Heart right ventricle (tissue), 16 donors: Measurements from ENCODE around the gene ZBTB22. TPM values are rescaled to one million over a fixed set of nuclear protein-coding genes. Genes with fewer than 3 reads are reported as not detected.

ENCODE experiments used
- ATAC-seq, 8 donors: fragments of 200-7000 bp; cut with Tn5 transposase; one replicate each; pipeline ENCODE4 v1.9.1; 2020; ENCODE audit warnings: mild to moderate bottlenecking in 8 of 8, moderate library complexity in 8 of 8, moderate number of reproducible peaks in 1 of 8
- DNase-seq, 2 donors: peaks; one replicate each; pipeline ENCODE4 v3.0.0-alpha.2; 2020
- H3K27ac ChIP-seq, 10 donors: fragments of 200-600 bp; sonication (generic) in 2 of 10; one replicate each; pipeline versions ENCODE4 v1.5.0 to v1.8.0; 2020 to 2022; ENCODE audit warnings: mild to moderate bottlenecking in 3 of 10
- H3K27me3 ChIP-seq, 7 donors: fragments of 200-600 bp; one replicate each; pipeline ENCODE4 v1.8.0; 2021 to 2022; ENCODE audit warnings: mild to moderate bottlenecking in 2 of 7
- H3K36me3 ChIP-seq, 9 donors: fragments of 200-600 bp; sonication (generic) in 1 of 9; one replicate each; pipeline versions ENCODE4 v1.5.0 to v1.8.0; 2020 to 2022; ENCODE audit warnings: mild to moderate bottlenecking in 2 of 9
- H3K4me1 ChIP-seq, 9 donors: fragments of 200-600 bp; sonication (generic) in 1 of 9; one replicate each; pipeline versions ENCODE4 v1.5.0 to v1.8.0; 2020 to 2022; ENCODE audit warnings: mild to moderate bottlenecking in 4 of 9
- H3K4me3 ChIP-seq, 10 donors: fragments of 200-600 bp; sonication (generic) in 2 of 10; one replicate each; pipeline versions ENCODE4 v1.5.0 to v1.8.0; 2020 to 2022; ENCODE audit warnings: mild to moderate bottlenecking in 7 of 10, moderate library complexity in 2 of 10
- H3K9me3 ChIP-seq, 11 donors: fragments of 200-600 bp in 10 of 11; sonication (generic) in 2 of 11; one replicate each; pipeline versions ENCODE4 v1.5.0 to v1.8.0; 2013 to 2022; ENCODE audit warnings: mild to moderate bottlenecking in 2 of 11, control low read depth in 1 of 11, moderate library complexity in 1 of 11
- WGBS, 2 donors: extraction: QIAGEN DNeasy Blood & Tissue Kit; methylation state at CpG; one replicate each; pipeline ENCODE4 v1.1.7; 2013; ENCODE audit warnings: inconsistent platforms in 1 of 2; 5-methylcytosine and 5-hydroxymethylcytosine counted together
- intact Hi-C, 10 donors: fragments of 100-400 bp; cut with DNase I; formaldehyde crosslinking; loops; one replicate each; pipeline versions ENCODE4 v1.11.1 to v1.14.2; 2022
- polyA plus RNA-seq, 2 donors: library from polyadenylated mRNA; stranded (reverse); fragments of 200-250 nt; gene quantifications; one replicate each; pipeline ENCODE4 v1.2.3, GENCODE V29; 2013
- total RNA-seq, 10 donors: library from RNA; stranded (reverse); fragmentation: NEBNext Ultra II Directional in 3 of 10; extraction: Animal tissue kit (Norgen Biotek cat#: 25700) in 3 of 10; gene quantifications; one replicate each; pipeline versions ENCODE4 v1.2.1 to v1.2.4, GENCODE V29; 2021 to 2023
- TF ChIP-seq, protein P1 (sequence below), 9 donors: fragments of 200-600 bp; sonication (generic) in 2 of 9; IDR thresholded peaks; one replicate each; pipeline versions ENCODE4 v1.5.0 to v1.8.0; 2021 to 2022; ENCODE audit warnings: antibody characterized with exemption in 9 of 9, mild to moderate bottlenecking in 5 of 9, moderate library complexity in 1 of 9
- donor health status: Arrhythmogenic right ventricular cardiomyopathy.
- donor health status: ischemic (EF 13 %, LVEDD 7.1; RV severe dilation, severe dysfunction).
- donor health status: healthy with polysubstance abuse.
- donor health status: DM: no; HTN: yes; CAD: no.
- donor health status: DM: no; HTN: no; CAD: no.
- donor health status: ischemic (EF 25% LVEDD 6.9; RV normal size, moderate dysfunction).
- donor health status: ischemic (EF 25% LVEDD 5.7; RV mildly dilated, moderate dysfunction).
- donor health status: healthy.
- donor health status: DM: yes; HTN: yes; CAD: no.
- donor health status: Ischemic cardiomyopathy.
- donor health status: ischemic (EF 35%, LVEDD 5.7; RV mildly dilated, moderate dysfunction).
- donor health status: nonischemic (EF 11% LVEDD 7.7; RV severe dilation, severe dysfunction).
- donor health status: DM: yes; HTN: yes; CAD: no.
- donor health status: PGD.
- donor health status: ischemic (EF 29% LVEDD 5.4; RV normal size, mild dysfunction).
- donor health status: nonischemic (EF 23%, LVEDD 6.1; RV moderate dilation, normal function).

The ZBTB22 gene
- total and polyA plus RNA-seq, 12 donors, result 4.7 to 19.8 (median 13.9) TPM

DNA sequence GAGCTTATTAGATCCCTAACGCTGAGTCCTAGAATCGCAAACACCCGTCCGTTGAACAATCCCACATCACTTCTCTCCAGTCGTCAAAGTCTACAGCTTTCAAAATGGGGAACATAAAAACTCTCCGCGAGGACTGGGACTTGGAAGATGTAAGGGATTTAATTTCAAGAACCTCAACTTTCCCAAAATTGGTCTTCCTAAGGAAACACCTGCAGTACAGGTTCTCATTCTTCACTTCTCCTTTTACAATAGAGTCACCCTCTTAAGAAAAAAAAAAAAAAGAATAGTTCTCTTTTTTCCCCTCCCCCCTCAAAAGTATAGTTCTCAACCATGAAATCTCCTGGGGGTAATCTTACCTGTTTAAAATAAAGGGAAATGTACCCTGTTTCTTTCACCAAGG lies 6.6 kb upstream of the ZBTB22 start:
- WGBS, 2 donors, result 34 to 44% methylated on average over 7 of the region's 7 CpGs
- Histone ChIP-seq H3K4me1 (peaks cover 15 to 44% (median 34%) of the 10 kb centered on the region in 9 donors), H3K27ac (peak overlapping the region in 3 of 10 donors; percentile 88 to 93 (median 92)), H3K9me3 (no peaks in the 10 kb centered on the region), H3K4me3 (peak overlapping the region in 6 of 10 donors; percentile 67 to 81 (median 72)), H3K36me3 (peaks cover 0 to 25% (median 11%) of the 10 kb centered on the region in 9 donors), H3K27me3 (no peaks in the 10 kb centered on the region)
- TF ChIP-seq, protein P1, sequence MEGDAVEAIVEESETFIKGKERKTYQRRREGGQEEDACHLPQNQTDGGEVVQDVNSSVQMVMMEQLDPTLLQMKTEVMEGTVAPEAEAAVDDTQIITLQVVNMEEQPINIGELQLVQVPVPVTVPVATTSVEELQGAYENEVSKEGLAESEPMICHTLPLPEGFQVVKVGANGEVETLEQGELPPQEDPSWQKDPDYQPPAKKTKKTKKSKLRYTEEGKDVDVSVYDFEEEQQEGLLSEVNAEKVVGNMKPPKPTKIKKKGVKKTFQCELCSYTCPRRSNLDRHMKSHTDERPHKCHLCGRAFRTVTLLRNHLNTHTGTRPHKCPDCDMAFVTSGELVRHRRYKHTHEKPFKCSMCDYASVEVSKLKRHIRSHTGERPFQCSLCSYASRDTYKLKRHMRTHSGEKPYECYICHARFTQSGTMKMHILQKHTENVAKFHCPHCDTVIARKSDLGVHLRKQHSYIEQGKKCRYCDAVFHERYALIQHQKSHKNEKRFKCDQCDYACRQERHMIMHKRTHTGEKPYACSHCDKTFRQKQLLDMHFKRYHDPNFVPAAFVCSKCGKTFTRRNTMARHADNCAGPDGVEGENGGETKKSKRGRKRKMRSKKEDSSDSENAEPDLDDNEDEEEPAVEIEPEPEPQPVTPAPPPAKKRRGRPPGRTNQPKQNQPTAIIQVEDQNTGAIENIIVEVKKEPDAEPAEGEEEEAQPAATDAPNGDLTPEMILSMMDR (IDR thresholded peaks at IDR 0.05), result no peak
- intact Hi-C loops, result no loop called here
- ATAC-seq, result no peak
- DNase-seq, result no peak

DNA sequence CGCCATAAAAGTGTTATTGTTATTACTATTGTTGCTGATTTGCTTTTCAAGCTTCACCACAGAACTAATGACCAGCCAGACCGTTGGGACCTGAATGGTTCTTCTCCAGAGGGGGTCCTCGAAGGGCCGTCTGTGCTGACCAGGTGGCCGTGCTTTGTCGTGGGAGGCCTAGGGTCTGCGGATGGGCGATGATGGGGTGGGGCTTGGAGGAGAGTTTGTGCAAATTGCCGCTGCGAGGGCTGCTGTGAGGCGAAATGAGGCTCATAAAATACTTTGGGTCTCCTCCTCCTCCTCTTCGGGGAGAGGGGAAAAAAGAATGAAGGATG lies 6.0 kb upstream of the ZBTB22 start:
- DNase-seq (peak in 1 of 2 donors; percentile 33), ATAC-seq (no peak)
- TF ChIP-seq, protein P1 (IDR thresholded peaks at IDR 0.05), result no peak
- Histone ChIP-seq H3K36me3 (peaks cover 0 to 30% (median 16%) of the 10 kb centered on the region in 9 donors), H3K9me3 (no peaks in the 10 kb centered on the region), H3K4me1 (peaks cover 15 to 50% (median 40%) of the 10 kb centered on the region in 9 donors), H3K27me3 (no peaks in the 10 kb centered on the region), H3K4me3 (peak overlapping the region; percentile 14 to 81 (median 69)), H3K27ac (peak overlapping the region in 9 of 10 donors; percentile 80 to 93 (median 89))
- WGBS, 2 donors, result 4 to 5% methylated on average over 12 of the region's 12 CpGs
- intact Hi-C loops, result loop anchor here in 1 of 10 donors (1.0 kb wide), 1 partner anchor 74 kb away; no protein-coding TSS in a partner anchor

DNA sequence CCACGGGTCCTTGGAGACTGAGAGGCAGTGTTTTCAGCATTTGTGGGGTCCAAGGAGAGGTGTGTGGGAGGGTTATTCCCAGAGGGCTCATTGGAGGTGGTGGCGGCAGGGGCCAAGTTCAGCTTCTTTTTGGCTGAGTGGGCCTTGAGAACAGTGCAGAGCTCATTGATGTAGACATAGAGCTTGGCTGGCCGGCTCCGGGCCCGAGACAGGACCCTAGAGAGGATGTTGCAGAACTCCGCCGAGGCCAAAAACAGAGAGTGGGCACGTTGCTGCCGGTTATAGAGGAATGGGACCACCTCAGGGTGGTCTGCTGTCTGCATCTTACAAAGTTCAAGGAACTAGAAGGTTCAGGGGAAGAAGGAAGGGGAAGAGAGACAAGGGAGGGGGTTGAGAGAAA lies 3.7 kb upstream of the ZBTB22 start:
- no peaks in the 10 kb centered on the region for H3K9me3 ChIP-seq
- no peak for ATAC-seq
- intact Hi-C loops, result no loop called here
- peaks cover 15 to 65% (median 55%) of the 10 kb centered on the region in 9 donors for H3K4me1 ChIP-seq
- DNase-seq, result no peak
- 73 to 77% methylated on average over 9 of the region's 9 CpGs for WGBS, 2 donors
- H3K4me3 ChIP-seq, result peak overlapping the region in 6 of 10 donors; percentile 13 to 75 (median 72)
- H3K27me3 ChIP-seq, result no peaks in the 10 kb centered on the region
- peak overlapping the region in 7 of 10 donors; percentile 41 to 93 (median 88) for H3K27ac ChIP-seq
- peaks cover 0 to 37% (median 17%) of the 10 kb centered on the region in 9 donors for H3K36me3 ChIP-seq
- TF ChIP-seq, protein P1 (IDR thresholded peaks at IDR 0.05), result no peak

DNA sequence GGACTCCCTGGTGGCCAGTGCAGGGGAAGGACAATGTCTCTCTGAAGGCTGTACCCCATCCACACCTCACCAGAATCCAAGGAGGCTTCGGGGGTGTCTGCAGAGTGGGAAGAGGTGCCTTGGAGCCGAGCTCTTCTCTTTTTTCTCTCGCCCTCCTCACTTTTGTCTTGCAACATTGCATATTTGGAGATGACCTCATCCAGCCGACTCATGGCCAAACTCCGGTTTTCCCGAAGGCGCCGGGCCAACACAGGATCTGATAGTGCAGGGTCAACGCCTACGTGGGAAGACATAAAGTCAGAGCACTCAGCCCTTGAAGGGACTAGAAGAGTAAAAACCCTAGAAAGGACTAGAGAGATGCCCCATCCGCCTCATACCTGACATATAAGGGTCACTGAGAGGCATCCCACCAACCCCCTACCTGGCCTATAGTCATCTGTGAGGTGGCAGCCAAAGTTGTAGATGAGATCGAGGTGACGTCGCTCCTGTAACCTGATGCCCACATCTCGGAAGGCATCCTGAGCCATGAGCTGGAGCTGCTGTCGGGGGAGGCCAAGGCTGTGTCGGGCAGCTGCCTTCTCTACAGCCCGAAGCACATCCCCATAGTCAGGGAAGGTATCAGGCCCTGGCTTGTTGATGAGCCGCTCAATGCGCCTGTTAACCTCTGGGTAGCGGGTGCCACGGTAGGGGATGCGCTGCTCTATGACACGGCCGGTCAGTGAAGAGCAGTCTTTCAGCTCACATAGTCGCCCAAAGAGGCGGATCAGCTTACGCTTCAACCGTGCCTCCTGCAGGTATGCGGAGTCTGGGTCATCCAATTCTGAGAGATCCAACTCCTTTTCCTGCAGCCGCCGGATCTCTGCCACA lies 3.0 kb upstream of the ZBTB22 start:
- intact Hi-C loops, result no loop called here
- peak overlapping the region in 8 of 10 donors; percentile 23 to 93 (median 56) for H3K27ac ChIP-seq
- H3K9me3 ChIP-seq, result no peaks in the 10 kb centered on the region
- 73% methylated on average over 32 of the region's 32 CpGs for WGBS, 2 donors
- H3K36me3 ChIP-seq, result peaks cover 0 to 41% (median 17%) of the 10 kb centered on the region in 9 donors
- peak; percentile 69 for DNase-seq
- no peaks in the 10 kb centered on the region for H3K27me3 ChIP-seq
- TF ChIP-seq, protein P1 (IDR thresholded peaks at IDR 0.05), result no peak
- H3K4me3 ChIP-seq, result peak overlapping the region in 4 of 10 donors; percentile 13 to 74 (median 69)
- H3K4me1 ChIP-seq, result peaks cover 15 to 68% (median 57%) of the 10 kb centered on the region in 9 donors
- ATAC-seq, result no peak
